ENCODE measurements around the gene MAPKAP1.
"Not testable (repeated sequence)": the region's sequence is repeated elsewhere in the genome, so short reads cannot be mapped to it uniquely, and the experiment has no call there.

Gene MAPKAP1

DNA sequence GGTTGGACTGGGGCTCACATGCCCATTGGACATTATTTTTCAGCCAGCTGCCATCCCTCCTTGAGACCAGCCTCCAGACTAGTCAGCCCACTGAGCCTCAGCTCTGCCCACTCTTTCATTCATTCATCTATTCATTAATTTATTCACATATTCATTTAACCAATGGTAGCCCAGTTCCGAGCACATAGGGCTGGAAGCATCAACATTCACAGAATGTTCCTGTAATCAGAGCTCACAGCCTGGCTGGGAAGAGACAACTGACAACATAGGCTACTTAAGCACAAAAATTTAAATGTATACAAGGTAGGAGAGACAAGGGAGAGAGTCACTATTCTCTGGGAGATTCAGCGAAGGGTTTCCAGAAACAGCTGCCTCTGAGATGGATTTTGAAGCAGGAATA is 23.2 kb upstream of the MAPKAP1 start:
- DNase-seq (ENCODE audit: low spot score), result no peak

DNA sequence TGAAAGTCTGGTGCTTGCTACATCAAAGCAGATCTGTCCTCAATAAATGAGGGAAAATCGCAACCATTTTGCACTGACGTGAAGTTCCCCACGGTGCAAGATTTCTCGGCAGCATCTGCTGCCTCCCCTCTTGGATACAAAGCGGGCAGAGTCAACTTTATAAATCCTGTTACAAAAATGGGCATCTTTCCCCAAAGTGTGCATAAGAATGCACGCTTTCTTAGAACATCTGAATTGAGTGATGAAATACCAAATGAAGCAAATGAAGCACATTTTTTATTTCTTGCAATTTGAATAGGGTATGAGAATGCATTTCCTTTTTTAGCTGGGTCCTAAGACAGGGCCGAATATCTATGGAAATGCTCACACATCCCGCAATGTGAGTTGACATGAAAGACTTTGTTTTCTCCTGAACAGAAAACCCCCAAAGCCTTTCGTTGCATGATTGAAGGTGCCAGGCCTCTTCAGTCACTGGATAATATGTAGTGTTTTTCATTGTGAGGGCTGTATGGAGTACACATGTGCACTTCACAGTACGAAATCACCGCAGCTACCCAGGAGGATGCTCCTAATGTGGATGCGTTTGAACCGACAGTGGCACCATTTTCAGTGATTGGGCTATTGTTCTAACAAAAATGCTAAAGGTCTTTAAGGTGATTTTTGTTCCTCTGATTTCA is 19.6 kb upstream of the MAPKAP1 start:
- DNase-seq (ENCODE audit: low spot score), result no peak

DNA sequence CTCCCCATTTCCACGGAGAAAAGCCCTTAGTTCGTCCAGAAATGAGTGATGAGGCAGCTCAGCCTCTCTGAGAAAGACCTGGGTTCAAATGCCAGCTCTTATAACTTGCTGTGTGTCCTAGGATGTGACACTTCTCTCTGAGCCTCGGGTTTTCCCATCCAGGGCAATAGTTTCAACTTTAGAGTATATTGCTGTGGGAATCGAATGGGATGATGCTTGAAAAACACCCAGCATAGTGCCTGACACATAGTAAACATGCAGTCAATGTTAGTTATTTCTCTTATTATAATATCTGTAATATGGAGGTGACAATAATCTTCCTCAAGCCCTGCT is 430 bp upstream of the MAPKAP1 start:
- no peak for DNase-seq (ENCODE audit: low spot score)

DNA sequence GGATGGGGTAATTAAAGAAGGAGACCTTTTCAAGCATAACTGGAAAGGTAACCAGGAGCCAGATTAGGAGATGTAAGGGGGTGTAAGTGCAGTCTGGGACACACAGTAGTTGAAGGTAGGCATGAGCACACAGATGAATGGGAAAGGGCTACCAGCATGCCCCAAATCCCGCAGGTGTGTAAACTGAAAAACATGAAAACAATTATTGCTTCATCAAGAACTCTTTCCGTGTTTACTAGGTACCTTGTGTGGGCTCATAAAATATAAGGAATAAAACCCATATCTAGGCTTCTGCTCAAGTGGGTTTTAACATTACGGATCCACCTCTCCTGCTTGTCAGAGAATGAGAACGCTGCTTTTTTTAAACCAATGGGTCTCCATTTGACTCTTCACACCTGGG is 1.1 kb downstream of the MAPKAP1 start:
- DNase-seq (ENCODE audit: low spot score), result no peak

DNA sequence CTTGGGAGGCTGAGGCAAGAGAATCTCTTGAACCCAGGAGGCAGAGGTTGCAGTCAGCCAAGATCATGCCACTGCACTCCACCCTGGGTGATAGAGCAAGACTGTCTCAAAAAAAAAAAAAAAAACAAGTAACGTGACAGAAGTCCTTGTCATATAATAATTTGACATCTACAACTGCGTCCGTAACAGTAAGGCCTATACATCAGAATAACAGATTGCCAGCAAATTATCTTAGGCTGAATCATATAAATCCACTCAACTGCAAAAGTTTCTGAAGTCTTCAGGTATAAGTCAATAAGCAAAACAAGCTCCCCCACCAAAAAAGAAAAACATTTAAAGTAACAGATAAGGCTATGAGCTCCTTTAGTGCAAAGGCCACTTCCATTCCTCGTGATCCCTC is 3.3 kb downstream of the MAPKAP1 start:
- DNase-seq (ENCODE audit: low spot score), result no peak

DNA sequence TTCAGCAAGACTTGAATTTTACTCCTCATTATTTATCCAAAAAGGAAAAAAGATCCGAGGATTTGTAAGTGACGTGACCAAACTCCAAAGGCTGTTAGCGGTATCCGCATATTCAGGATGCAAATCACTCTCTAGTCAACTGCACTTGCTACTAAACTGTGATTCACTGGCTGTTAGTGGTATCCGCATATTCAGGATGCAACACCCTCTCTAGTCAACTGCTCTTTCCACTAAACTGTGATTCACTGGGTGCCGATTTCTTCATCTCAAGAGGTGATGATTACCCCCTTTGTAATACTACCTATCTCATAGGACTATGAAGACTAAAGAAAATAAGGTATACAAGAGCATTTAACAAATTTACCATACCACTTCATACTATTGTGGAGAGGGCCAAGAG is 5.7 kb downstream of the MAPKAP1 start:
- DNase-seq (ENCODE audit: low spot score), result no peak

DNA sequence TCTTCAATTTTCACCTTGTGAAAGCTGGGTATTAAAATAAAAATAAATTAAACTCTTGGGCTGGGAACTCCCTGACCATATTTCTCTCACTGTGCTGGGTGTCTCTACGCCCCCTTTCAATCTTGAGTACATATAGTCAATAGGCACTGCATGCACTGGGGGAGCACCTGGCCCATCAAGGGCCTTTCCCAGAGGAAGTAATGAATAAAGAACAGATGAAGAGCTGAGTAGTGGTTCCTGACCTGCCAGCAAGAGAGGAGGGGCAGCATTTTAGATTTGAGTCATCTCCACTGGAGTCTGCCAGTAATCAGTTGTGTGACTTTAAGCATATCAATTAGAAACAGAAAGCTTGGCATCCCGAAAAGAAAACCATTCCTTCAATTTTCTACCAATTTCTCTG is 6.2 kb downstream of the MAPKAP1 start:
- DNase-seq (ENCODE audit: low spot score), result no peak

DNA sequence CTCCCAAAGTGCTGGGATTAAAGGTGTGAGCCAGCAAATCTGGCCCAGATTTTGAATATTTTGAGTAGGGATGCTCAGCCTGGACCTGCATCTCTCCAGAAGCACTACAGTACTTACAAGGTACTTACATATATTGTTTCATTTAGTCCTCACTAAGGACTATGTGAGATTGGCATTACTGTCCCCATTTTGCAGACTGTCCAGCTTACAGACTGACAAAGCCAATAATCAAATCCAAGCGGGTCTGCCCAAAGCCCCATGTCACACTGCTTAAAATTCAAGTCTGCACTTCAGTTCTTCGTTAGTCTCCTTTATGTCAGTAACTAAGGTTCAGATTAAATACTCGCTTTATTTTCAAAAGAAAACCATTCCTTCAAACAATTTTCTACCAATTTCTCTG is 7.1 kb downstream of the MAPKAP1 start:
- DNase-seq (ENCODE audit: low spot score), result no peak

DNA sequence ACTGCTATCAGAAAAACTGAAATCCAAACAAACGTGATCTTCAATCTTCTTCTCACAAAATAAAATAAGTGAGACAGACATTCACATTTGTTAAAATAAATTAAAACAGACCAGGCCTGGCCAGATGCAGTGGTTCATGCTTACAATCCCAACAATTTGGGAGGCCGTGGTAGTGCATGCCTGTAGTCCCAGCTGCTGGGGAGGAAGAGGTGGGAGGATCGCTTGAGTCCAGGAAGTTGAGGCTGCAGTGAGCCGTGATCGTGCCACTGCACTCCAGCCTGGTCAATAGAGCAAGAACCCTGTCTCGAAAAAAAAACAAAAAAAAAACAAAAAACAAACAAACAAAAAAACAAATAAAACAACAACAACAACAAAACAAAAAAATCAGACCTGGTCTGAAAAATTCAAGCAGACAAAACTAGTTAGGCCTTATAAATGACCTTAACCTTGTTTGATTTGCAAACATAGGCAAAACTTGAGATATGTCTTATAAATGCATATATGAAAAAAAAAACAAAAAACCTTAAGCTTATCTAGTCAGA is 10.8 kb downstream of the MAPKAP1 start:
- no peak for DNase-seq (ENCODE audit: low spot score)

DNA sequence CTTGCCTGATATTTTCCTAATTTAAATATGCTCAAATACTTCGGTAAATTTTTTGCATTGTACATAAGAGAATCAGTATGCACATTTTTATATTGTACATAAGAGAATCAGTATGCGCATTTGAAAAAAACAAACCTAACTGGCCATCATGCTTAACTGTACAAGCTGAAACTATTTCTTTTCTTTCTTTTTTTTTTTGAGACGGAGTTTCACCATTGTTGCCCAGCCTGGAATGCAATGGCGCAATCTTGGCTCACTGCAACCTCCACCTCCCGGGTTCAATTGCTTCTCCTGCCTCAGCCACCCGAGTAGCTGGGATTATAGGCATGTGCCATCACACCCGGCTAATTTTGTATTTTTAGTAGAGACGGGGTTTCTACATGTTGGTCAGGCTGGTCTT is 11.5 kb downstream of the MAPKAP1 start:
- not testable (repeated sequence) for DNase-seq (ENCODE audit: low spot score)

DNA sequence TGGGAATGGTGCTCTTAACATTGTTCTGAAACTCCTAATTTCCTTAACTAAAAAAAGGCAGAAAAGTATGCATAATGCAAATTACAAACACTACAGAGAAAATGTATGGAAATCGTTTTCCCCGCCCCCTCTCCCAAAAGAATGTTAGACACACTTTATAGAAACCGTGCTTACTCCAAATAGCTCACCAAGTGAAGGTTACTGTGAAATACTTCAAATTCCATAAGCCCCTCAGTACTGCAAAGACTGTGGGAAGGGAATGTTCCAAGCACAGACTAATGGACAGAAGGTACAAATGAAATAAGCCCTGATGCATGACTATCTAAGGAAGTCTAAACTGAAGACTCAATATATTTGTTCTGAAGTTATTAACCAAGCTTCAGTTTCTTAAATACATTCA is 12.5 kb downstream of the MAPKAP1 start:
- DNase-seq (ENCODE audit: low spot score), result no peak

DNA sequence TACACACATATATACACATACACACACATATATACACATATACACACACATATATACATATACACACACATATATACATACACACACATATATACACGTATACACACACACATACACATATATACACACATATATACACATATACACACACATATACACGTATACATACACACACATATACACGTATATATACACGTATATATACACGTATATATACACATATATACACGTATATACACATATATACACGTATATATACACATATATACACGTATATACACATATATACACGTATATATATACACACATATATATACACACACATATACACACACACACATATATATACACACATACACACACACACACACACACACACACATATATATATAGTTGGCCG is 13.5 kb downstream of the MAPKAP1 start:
- not testable (repeated sequence) for DNase-seq (ENCODE audit: low spot score)

DNA sequence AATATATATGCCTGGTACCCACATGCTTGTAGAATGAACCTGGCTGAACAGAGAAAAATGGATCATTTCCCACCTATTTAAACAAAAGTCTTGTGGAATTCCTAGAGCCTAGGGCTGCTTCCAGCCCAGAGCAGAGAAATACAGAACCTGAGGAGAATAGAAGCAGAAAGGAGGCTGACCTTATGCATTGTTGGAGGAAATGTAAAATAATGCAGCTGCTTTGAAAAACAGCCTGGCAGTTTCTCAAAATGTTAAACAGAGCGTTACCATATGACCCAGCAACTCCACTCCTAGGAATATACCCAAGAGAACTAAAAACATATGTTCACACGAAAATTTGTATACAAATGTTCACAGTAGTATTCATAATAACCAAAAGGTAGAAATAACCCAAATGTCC is 15.1 kb downstream of the MAPKAP1 start:
- DNase-seq (ENCODE audit: low spot score), result no peak

DNA sequence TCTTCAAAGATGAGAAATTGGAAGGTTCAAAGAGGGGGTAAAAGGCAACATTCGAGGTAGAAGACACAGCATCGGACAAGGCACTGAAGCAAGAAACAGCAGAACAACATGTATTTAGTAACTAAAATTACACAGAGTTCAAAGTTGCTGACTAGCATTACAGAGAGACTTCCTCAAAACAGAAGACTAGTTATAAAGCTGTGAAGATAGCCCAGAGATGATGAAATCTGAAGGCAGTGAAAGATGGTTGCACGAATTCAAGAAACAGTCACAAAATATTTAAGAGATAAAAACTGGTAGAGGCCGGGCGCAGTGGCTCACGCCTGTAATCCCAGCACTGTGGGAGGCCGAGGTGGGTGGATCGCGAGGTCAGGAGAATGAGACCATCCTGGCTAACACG is 16.3 kb downstream of the MAPKAP1 start:
- no peak for DNase-seq (ENCODE audit: low spot score)

DNA sequence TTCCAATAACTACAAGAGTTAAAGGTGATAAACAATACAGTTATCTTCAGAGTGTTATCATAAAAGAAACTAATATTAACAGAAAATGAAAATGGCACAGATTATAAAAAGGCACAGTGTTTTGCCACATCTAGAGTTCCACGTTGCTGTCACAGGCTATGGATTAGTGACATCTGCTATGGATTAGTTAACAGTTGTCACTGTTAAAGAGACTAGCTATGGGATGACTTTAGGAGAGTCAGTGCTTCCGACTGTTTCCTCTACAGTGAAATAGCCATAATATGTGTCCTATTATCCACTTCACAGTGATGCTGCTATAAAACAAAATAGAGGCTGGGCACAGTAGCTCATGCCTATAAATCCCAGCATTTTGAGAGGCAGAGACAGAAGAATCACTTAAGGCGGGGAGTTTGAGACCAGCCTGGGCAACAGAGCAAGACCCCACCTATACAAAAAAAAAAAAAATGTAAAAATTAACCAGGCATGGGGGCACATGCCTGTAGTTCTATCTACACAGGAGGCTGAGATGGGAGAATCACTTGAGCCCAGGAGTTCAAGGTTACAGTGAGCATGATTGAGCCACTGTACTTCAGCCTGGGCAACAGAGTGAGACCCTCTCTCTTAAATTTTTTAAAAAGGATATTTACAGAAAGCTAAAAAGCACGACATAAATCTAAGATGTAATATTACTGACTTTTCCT is 19.7 kb downstream of the MAPKAP1 start:
- no peak for DNase-seq (ENCODE audit: low spot score)

DNA sequence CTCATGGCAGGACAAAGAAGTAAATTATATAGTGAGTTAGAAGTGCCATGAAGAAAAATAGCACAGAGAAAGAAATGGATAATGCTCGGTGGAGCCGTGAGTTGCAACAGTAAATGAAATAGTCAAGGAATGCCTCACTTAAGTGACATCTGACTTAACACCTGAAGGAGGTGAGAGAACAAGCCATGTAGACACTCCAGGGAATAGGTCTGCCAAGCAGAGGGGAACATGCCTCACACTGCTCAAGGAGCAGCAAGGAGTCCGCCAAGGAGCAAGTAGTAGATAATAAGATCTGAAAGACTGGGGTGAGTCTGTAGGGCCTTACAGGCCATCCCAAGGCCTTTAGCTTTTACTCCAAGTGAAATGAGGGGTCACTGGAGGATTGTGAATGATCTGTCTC is 21.8 kb downstream of the MAPKAP1 start:
- no peak for DNase-seq (ENCODE audit: low spot score)

DNA sequence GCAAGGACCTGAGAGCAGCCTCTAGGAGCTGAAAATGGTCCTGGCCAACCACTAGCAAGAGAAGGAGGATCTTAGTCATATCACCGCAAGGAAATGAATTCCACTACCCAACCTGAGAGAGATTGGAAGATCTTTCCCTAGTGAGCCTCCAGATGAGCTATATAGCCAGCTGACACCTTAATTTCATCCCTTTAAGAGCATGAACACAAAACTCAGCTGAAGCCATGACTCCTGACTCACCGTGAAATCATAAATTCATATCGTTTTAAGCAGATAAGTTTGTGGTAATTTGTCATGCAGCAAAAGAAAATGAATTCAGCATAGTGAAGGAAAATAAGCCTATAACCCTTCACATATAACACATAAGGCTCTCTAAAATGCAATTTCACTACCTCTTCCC is 23.5 kb downstream of the MAPKAP1 start:
- DNase-seq (ENCODE audit: low spot score), result no peak

DNA sequence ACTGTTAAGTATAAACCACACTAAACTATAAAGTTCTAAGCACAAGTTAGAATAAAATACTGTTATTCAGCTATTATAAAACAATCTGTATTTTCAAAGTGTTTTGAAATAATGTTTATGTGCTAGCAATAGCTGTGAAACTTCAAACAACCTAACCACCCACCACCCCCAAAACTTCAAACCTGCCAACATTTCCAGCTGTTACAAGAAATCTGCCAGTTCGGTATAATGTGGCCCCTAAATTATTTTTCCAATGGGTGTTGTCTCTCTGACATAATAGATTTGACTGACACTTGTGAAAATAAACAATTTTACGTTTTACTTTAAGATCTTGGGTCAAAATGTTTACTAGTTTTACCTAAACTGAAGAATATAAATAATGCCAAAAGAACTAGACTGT is 24.7 kb downstream of the MAPKAP1 start:
- DNase-seq (ENCODE audit: low spot score), result no peak

DNA sequence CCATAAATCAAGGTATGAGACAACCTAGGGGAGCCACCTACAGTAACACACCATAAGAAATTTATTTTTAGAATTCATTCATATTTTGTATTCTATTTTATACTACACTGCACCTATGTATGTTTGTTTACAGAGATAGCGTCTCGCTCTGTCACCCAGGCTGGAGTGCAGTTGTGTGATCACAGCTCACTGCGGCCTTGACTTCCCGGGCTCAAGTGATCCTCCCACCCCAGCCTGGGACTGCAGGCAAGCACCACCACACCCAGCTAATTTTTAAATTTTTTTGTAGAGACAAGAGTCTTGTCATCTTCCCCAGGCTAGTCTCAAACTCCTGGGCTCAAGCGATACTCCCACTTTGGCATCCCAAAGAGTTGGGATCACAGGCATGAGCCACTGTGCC is 25.4 kb downstream of the MAPKAP1 start:
- DNase-seq (ENCODE audit: low spot score), result no peak

DNA sequence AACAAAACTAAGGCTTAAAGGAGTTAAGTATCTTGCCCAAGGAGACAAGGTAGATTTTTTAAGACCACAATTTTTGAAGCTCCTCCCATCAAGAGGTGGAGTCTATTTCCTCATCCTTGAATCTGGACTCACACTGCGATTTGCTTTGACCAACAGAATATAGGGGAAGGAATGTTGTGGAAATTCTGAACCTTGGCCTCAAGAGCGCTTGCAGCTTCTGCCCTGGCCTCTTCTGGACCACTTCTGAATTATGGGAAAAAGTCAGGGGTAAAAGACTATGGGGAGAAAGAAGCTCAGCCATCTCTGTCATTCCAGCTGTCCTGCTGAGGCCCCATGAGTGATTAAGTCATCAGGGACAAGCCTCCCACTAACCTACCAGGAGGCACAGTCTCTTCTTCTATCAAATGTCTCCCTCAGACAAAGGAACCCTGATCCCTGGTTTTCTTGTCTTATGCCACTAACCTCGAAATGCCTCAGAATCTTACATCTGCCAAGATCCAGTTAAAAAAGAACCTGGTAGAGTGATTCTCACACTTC is 25.9 kb downstream of the MAPKAP1 start:
- DNase-seq (ENCODE audit: low spot score), result no peak

DNA sequence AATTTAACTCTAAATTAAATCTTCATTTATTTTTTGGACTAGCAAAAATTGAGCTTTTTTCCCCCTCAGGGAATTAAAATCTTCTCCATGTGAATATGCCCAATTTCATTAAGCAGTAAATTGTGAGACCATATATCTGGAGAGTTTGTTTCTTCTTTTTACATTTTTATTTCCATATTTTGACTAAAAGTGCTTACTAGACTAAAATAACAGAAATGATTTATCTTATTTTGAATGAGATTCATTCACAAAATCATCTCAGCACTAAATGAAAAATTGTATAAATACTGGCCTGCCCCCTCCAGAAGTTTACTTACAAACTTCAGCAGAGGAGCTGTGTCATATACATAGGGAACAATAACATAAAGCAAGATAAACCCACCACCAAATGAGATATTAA is 26.6 kb downstream of the MAPKAP1 start:
- DNase-seq (ENCODE audit: low spot score), result no peak

DNA sequence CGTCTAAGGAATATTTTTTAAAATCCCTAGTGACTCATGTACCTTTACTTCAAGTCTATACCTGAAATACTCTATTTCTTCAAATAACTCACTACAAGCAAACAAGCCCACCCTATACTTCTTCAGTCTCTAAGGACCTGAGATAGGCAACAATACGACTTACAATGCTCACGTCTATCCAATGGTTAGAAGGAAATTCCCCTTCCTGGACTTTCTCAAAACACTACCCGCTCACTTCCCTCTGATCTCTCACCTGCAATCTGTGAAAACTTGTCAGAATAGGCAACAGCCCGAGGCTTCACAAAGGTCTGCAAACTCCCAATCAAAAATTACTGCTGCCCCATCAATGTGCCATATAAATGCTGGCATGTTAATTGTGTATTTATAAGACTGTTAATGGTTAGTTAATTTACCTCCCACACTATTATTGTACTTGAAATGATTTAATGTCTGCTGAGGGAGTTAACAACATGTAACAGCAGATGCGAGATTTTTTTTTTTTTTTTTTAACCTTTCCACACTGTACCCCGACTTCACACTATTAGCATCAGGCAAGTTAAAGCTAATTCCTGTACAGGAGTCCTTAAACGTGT is 27.3 kb downstream of the MAPKAP1 start:
- no peak for DNase-seq (ENCODE audit: low spot score)
